GM18508 (cell line): ENCODE data around the gene AKAP9.
"Not testable (repeated sequence)": the region's sequence is repeated elsewhere in the genome, so short reads cannot be mapped to it uniquely, and the experiment has no call there.

Experiments
- ATAC-seq: cut with Tn5 transposase; IDR thresholded peaks from one replicate; pipeline ENCODE4 v1.9.1; 2021; ENCODE audit warnings: moderate number of reproducible peaks; ENCODE audit not compliant: insufficient read depth, unreplicated experiment

AKAP9 gene

DNA sequence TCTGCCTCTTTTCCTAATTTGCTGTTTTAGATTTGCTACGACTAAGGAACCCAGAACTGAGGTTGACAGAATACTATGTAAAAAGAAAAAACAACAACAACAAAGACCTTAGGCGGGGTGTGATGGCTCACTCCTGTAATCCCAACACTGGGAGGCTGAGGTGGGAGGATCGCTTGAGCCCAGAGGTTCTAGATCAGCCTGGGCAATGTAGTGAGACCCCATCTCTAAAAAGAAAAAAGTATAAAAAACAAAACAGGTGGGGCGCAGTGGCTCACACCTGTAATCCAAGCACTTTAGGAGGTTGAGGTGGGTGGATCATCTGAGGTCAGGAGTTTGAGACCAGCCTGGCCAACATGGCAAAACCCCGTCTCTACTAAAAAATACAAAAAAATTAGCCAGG lies 4.3 kb downstream of the AKAP9 start:
- not testable (repeated sequence) for ATAC-seq

DNA sequence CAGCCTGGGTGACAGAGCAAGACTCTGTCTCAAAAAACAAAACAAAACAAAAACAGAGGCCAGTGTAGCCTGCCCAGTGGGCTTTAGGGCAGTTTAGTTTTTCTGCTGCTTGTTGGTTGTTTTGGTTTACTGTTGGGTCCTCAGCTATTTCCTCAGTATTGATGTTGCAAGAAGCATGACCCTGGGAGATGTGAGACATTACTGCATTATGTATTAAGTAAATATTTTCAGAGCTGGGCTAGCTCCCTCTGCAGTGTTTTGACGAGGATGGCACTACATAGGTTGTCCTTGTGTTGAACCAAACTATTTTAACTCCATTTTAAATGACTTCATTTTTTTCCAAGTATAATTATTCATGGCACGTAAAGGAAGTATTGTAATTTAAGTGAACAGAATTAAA lies 4.8 kb downstream of the AKAP9 start:
- no peak for ATAC-seq

GRCh38 chr7:91946549-91946948 lies 5.9 kb downstream of the AKAP9 start:
- no peak for ATAC-seq

DNA sequence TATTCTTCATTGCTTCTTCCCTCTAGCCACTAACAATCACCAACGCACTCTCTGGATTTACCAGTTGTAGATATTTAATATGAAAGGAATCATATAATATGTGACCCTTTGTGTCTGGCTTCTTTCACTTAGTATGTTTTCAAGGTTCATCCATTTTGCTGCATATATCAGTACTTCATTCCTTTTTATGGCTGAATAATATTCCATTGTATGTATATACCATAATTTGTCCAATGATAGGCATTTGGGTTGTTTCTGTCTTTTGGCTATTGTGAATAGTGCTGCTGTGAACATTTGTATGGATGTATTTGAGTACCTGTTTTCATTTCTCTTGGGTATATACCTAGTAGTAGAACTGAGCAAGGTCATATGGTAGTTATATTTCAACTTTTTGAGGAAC lies 7.3 kb downstream of the AKAP9 start:
- ATAC-seq, result no peak

DNA sequence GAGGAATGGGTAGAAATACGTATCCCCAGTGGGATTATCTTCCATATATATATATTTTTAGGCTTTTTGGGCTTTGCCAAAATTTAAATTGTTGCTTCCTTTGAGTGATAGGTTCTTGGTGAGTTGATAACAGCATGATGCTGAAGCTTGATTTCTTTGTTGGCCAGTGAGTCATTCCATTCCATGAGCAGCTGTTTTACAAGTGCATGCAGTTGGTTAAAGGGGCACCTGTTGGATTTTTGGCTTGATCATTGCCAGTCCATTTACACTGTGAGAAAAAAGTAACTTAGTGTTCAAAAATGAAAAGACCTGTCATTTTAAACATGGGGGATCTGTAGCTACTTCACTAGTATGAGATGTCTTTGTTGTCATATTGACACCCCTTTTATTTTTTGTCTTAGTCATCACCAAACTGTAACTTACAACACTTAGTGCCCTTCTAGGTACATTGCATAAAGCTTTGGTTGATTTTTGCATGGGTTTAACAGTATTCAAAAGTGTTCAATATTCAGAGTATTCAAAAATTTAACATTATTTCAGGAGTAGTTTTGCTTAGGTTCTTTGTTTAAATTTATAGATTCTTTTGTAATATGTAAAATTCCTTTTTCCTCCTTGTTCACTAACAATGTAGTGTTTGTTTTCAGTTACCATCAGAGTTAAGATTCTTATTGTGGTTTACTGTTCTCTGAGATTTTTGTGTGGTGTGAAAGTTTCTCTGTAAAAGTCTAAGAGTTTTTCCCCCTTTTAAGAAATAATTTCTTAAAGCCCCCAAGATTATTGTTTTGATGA lies 8.8 kb downstream of the AKAP9 start:
- ATAC-seq, result peak; percentile 63

DNA sequence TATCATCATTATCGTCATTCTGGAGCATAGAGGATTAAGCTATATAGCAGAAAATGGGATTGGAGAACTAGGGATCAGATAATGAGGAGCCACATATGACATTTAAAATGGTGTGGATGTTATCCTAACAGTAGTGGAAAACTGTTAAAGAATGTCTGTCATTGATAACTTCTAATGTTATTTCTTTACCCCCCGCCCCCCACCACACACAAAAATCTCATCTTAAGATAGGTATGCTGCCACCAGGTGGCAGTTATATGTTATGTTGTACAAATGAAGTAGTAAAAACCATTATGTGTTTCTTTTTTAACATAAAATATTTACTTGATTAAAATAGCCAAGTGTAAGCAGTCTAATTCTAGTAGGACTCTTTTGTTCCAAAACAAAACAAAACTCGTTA lies 13.0 kb downstream of the AKAP9 start:
- ATAC-seq, result no peak

DNA sequence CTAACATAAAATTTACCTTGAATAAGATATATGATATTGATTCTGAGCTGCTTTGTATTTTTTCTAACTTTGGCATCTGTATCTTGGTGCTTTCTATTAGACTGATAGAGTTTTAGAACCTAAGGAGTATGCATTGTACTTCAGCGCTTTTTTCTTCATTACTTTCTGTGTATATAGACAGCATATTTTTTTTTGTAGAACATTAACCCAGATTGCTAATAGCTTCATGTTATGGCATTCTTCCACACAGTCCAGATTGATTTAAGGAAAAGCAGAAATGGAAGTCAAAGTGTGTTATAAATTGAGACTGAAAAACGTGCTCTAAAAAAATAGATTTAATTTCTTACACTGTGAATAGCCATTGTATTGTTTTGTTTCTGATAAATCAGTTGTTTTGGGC lies 15.8 kb downstream of the AKAP9 start:
- not testable (repeated sequence) for ATAC-seq

GRCh38 chr7:91957232-91957631 lies 16.6 kb downstream of the AKAP9 start:
- ATAC-seq, result no peak

DNA sequence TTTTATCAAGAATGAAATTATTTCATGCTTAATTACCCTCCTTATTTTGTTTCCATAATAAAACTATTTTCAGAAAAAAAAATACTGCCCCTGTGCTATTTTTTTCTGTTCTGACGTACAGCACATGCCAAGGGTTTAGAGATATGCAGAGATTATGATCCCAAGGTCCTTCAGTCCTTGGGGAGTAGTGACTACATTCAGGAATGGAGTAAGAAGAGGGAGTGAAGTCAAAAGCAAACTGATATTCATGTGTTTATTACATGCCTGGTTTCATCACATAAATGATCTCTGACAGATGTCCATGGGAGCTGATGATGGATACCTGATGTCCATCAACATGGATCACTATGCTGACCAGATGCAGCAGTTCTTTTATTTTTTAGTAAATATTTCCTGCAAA lies 17.2 kb downstream of the AKAP9 start:
- no peak for ATAC-seq

GRCh38 chr7:91959023-91959422 lies 18.4 kb downstream of the AKAP9 start:
- ATAC-seq, result no peak

GRCh38 chr7:91961816-91962215 lies 21.2 kb downstream of the AKAP9 start:
- ATAC-seq, result no peak

- ATAC-seq, result no peak
These were observed 21.8 kb downstream of the AKAP9 start for GRCh38 chr7:91962419-91962818.

DNA sequence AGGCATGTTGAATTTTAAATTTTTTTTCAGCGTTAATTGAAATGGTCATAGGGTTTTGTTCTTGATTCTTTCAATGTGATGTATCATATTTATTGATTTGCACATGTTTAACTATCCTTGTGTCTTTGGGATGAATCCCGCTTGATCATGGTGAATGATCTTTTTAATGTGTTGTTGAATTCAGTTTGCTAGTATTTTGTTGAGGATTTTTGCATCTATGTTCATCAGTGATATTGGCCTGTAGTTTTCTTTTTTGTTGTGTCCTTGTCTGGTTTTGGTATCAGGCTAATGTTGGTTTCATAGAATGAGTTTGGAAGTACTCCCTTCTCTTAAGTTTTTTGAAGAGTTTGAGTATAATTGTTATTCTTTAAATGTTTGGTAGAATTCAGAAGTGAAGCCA lies 26.9 kb downstream of the AKAP9 start:
- not testable (repeated sequence) for ATAC-seq

- ATAC-seq, result no peak
These were observed 33.0 kb downstream of the AKAP9 start for GRCh38 chr7:91973639-91974038.

DNA sequence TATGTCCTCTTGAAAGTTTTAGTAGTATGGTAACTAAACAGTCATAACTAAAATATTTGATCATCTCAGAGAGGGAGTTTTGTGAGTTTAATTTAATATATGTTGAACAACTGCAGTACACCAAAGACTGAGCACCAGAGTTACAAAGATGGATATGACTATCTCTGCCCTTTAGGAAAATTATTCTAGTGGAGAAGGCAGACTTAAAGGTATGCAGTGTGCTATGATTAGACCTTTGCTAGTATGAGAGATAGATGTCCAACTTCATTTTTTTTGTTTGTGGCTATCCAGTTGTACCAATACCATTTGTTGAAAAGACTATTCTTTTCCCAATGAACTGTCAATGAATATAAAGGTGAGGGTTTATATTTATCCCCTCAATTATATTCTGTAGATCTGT lies 33.4 kb downstream of the AKAP9 start:
- no peak for ATAC-seq

- no peak for ATAC-seq
These were observed 36.1 kb downstream of the AKAP9 start for GRCh38 chr7:91976743-91977142.

DNA sequence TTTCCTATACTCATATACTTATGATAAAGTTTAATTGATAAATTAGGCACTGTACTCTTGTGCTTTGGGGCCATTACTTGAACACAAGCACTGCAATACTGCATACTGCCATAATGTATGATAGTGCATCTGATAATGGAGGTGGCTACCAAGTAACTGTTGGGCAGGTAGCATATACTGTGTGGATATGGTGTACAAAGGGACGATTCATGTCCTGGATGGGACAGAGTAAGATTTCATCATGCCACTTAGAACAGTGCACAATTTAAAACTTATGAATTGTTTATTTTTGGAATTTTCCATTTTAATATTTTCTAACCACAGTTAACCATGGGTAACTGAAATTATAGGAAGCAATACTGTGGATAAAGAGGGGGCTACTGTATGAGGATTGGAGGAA lies 38.9 kb downstream of the AKAP9 start:
- ATAC-seq, result no peak

- ATAC-seq, result not testable (repeated sequence)
These were observed 41.7 kb downstream of the AKAP9 start for GRCh38 chr7:91982352-91982751.

- no peak for ATAC-seq
These were observed 47.6 kb downstream of the AKAP9 start for GRCh38 chr7:91988213-91988612.

- ATAC-seq, result no peak
These were observed 53.3 kb downstream of the AKAP9 start for GRCh38 chr7:91993976-91994375.

- ATAC-seq, result peak; percentile 93
These were observed 54.9 kb downstream of the AKAP9 start for GRCh38 chr7:91995391-91996105.
